Erythroblast (primary cell): ENCODE data around the gene SHOX.

Source experiments
- GATA1 ChIP-seq: IDR thresholded peaks from 2 replicates; pipeline ENCODE4 v1.6.1; 2011; ENCODE audit warnings: low read depth, mild to moderate bottlenecking, control low read depth, low read length, moderate library complexity
- POLR2A ChIP-seq: IDR thresholded peaks from 2 replicates; pipeline ENCODE4 v1.6.1; 2011; ENCODE audit warnings: mild to moderate bottlenecking, low read length

GRCh38 chrX:675955-676295 is 45.3 kb downstream of the SHOX start:
- TF ChIP-seq POLR2A = no peak
- TF ChIP-seq GATA1 = no peak
